ENCODE measurements around the gene OR4F17. TPM values are rescaled to one million over a fixed set of nuclear protein-coding genes. Genes with fewer than 3 reads are reported as not detected.
"Not testable (repeated sequence)": the region's sequence is repeated elsewhere in the genome, so short reads cannot be mapped to it uniquely, and the experiment has no call there.

OR4F17 gene
- total RNA-seq: not detected

GRCh38 chr19:106804-107203, at the start of gene OR4F17:
Gene OR4F17 (plus strand): TSS chr19:107104. CDS start chr19:110679, 3,575 bp downstream.
- not testable (repeated sequence) for DNase-seq (ENCODE audit: low spot score); H3K9me3 Mint-ChIP-seq; H3K4me3 Mint-ChIP-seq; H3K36me3 Mint-ChIP-seq; H3K27me3 Mint-ChIP-seq; H3K4me1 Mint-ChIP-seq (ENCODE audit: low read depth in 2 of 2); H3K27ac Mint-ChIP-seq; ATAC-seq

DNA sequence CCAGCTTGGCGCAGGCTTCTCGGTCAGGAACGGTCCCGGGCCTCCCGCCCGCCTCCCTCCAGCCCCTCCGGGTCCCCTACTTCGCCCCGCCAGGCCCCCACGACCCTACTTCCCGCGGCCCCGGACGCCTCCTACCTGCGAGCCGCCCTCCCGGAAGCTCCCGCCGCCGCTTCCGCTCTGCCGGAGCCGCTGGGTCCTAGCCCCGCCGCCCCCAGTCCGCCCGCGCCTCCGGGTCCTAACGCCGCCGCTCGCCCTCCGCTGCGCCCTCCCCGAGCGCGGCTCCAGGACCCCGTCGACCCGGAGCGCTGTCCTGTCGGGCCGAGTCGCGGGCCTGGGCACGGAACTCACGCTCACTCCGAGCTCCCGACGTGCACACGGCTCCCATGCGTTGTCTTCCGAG, 36.1 kb upstream of the OR4F17 start:
- not testable (repeated sequence) for H3K27ac Mint-ChIP-seq; H3K4me3 Mint-ChIP-seq; DNase-seq (ENCODE audit: low spot score); ATAC-seq; H3K9me3 Mint-ChIP-seq; H3K4me1 Mint-ChIP-seq (ENCODE audit: low read depth in 2 of 2); H3K27me3 Mint-ChIP-seq; H3K36me3 Mint-ChIP-seq

- not testable (repeated sequence) for H3K4me3 Mint-ChIP-seq; H3K36me3 Mint-ChIP-seq; H3K27me3 Mint-ChIP-seq; H3K4me1 Mint-ChIP-seq (ENCODE audit: low read depth in 2 of 2); DNase-seq (ENCODE audit: low spot score); ATAC-seq; H3K9me3 Mint-ChIP-seq; H3K27ac Mint-ChIP-seq
Measured at GRCh38 chr19:82864-83263, 24.0 kb upstream of the OR4F17 start.

- not testable (repeated sequence) for H3K4me3 Mint-ChIP-seq; ATAC-seq; H3K4me1 Mint-ChIP-seq (ENCODE audit: low read depth in 2 of 2); H3K9me3 Mint-ChIP-seq; DNase-seq (ENCODE audit: low spot score); H3K27ac Mint-ChIP-seq; H3K36me3 Mint-ChIP-seq; H3K27me3 Mint-ChIP-seq
Measured at GRCh38 chr19:83626-84025, 23.3 kb upstream of the OR4F17 start.

DNA sequence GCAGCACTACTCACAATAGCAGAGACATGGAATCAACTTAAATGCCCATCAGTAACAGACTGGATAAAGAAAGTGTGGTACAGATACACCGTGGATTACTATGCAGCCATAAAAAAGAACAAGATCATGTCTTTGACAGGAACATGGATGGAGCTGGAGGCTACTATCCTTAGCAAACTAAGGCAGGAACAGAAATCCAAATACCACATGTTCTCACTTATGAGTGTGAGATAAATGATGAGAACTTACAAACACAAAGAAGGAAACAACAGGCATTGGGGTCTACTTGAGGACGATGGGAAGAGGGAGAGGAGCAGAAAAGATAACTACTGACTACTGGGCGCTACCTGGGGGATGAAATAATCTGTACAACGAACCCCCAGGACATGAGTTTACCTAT, 16.2 kb upstream of the OR4F17 start:
- H3K4me3 Mint-ChIP-seq; H3K27ac Mint-ChIP-seq; H3K4me1 Mint-ChIP-seq (ENCODE audit: low read depth in 2 of 2); H3K36me3 Mint-ChIP-seq; DNase-seq (ENCODE audit: low spot score); H3K9me3 Mint-ChIP-seq; ATAC-seq: not testable (repeated sequence)
- peaks cover 11 to 14% of the 10 kb centered on the region in 2 donors for H3K27me3 Mint-ChIP-seq

GRCh38 chr19:94794-95193, 12.1 kb upstream of the OR4F17 start:
- H3K9me3 Mint-ChIP-seq; ATAC-seq; H3K27ac Mint-ChIP-seq; H3K4me3 Mint-ChIP-seq; H3K36me3 Mint-ChIP-seq; H3K4me1 Mint-ChIP-seq (ENCODE audit: low read depth in 2 of 2); H3K27me3 Mint-ChIP-seq; DNase-seq (ENCODE audit: low spot score): not testable (repeated sequence)

DNA sequence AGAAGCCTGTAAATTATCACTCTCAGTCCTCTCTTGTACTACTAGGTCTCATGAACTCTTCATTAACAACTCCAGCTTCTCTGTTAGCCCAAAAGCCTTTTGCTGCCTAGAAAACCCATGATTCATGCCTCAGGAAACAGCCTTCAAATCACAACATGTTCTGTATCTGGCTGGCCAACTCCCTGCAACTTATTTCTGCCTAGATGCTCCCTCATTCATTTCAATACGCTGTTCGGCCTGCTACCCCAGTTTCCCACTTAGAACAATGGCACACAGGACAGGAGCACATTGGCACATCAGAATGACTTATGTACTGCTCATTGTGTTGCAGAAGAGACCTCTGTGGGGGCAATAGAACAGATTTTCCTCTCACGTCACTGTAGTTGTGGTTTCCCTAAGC, 9.3 kb upstream of the OR4F17 start:
- H3K9me3 Mint-ChIP-seq; DNase-seq (ENCODE audit: low spot score); H3K4me3 Mint-ChIP-seq; H3K4me1 Mint-ChIP-seq (ENCODE audit: low read depth in 2 of 2); H3K27me3 Mint-ChIP-seq; H3K36me3 Mint-ChIP-seq; H3K27ac Mint-ChIP-seq; ATAC-seq: not testable (repeated sequence)

GRCh38 chr19:120443-121140, 13.7 kb downstream of the OR4F17 start:
- H3K27ac Mint-ChIP-seq; DNase-seq (ENCODE audit: low spot score); H3K4me3 Mint-ChIP-seq; H3K27me3 Mint-ChIP-seq; H3K36me3 Mint-ChIP-seq; H3K9me3 Mint-ChIP-seq; H3K4me1 Mint-ChIP-seq (ENCODE audit: low read depth in 2 of 2): not testable (repeated sequence)
- ATAC-seq: peak in 1 of 2 donors; percentile 36

Other genes with a start within 250 kb of the OR4F17 start
- under 1 TPM in 1 of 2 donors, not detected in 1; 0.05 TPM for gene PLPP2, start 184.3 kb downstream of the OR4F17 start, total RNA-seq
- gene MIER2, start 237.7 kb downstream of the OR4F17 start, total RNA-seq: 10 to 100 TPM; 26.2 to 39.4 TPM

Measured in natural killer cell treated with Interleukin-12 subunit alpha and Interleukin-12 subunit beta and Interleukin-15 and Interleukin-18, amount 100 ng/mL, for 72 hours (primary cell).